H9 (cell line): Measurements from ENCODE around the gene NCLN. TPM values are rescaled to one million over a fixed set of nuclear protein-coding genes. Genes with fewer than 3 reads are reported as not detected.

Experiments used
- DNase-seq: peaks from one replicate; pipeline ENCODE4 v3.0.0-alpha.2; 2017
- H2AFZ ChIP-seq: one replicate; pipeline ENCODE4 v1.6.1; 2013; ENCODE audit warnings: mild to moderate bottlenecking, low read length, control low read depth, moderate library complexity
- H2AK5ac ChIP-seq: 2 replicates; pipeline ENCODE4 v1.6.1; 2013; ENCODE audit warnings: low read length, control low read depth, mixed read lengths; ENCODE audit not compliant: insufficient read length
- H2BK120ac ChIP-seq: one replicate; pipeline ENCODE4 v1.6.1; 2013; ENCODE audit warnings: low read depth, mild to moderate bottlenecking, low read length, control low read depth, inconsistent platforms; ENCODE audit not compliant: poor library complexity, severe bottlenecking
- H2BK12ac ChIP-seq: 2 replicates; pipeline ENCODE4 v1.6.1; 2013; ENCODE audit warnings: low read length, control low read depth, mixed read lengths, low read depth; ENCODE audit not compliant: insufficient read length
- H2BK15ac ChIP-seq: 2 replicates; pipeline ENCODE4 v1.6.1; 2013; ENCODE audit warnings: low read depth, low read length, control low read depth
- H2BK20ac ChIP-seq: one replicate; pipeline ENCODE4 v1.6.1; 2013; ENCODE audit warnings: low read depth, mild to moderate bottlenecking, low read length, control low read depth, inconsistent platforms; ENCODE audit not compliant: poor library complexity, severe bottlenecking
- H2BK5ac ChIP-seq: 2 replicates; pipeline ENCODE4 v1.6.1; 2013; ENCODE audit warnings: low read length, control low read depth, mixed read lengths; ENCODE audit not compliant: insufficient read length
- H3K14ac ChIP-seq: 2 replicates; pipeline ENCODE4 v1.6.1; 2013; ENCODE audit warnings: low read length, control low read depth; ENCODE audit not compliant: insufficient read depth
- H3K18ac ChIP-seq: 2 replicates; pipeline ENCODE4 v1.6.1; 2013; ENCODE audit warnings: low read depth, mild to moderate bottlenecking, mixed read lengths, low read length, control low read depth; ENCODE audit not compliant: insufficient read length
- H3K23ac ChIP-seq: 2 replicates; pipeline ENCODE4 v1.6.1; 2013; ENCODE audit warnings: low read length, control low read depth, mixed read lengths, low read depth; ENCODE audit not compliant: insufficient read length
- H3K23me2 ChIP-seq: 2 replicates; pipeline ENCODE4 v1.6.1; 2013; ENCODE audit warnings: low read depth, mild to moderate bottlenecking, mixed read lengths, low read length, control low read depth; ENCODE audit not compliant: insufficient read length, poor library complexity, severe bottlenecking
- H3K27ac ChIP-seq: 2 replicates; pipeline ENCODE4 v1.5.1; 2013; ENCODE audit warnings: low read length, control low read depth, mixed read lengths, low read depth; ENCODE audit not compliant: insufficient read length
- H3K27me3 ChIP-seq: 2 replicates; pipeline ENCODE4 v1.6.1; 2013; ENCODE audit warnings: low read length, control low read depth, inconsistent platforms; ENCODE audit not compliant: insufficient read depth
- H3K4ac ChIP-seq: 2 replicates; pipeline ENCODE4 v1.6.1; 2013; ENCODE audit warnings: low read depth, mild to moderate bottlenecking, control low read depth, inconsistent platforms, low read length, moderate library complexity
- H3K4me1 ChIP-seq: 2 replicates; pipeline ENCODE4 v1.6.1; 2013; ENCODE audit warnings: low read length, control low read depth, inconsistent platforms; ENCODE audit not compliant: insufficient read depth
- H3K4me2 ChIP-seq: 2 replicates; pipeline ENCODE4 v1.6.1; 2013; ENCODE audit warnings: low read length, control low read depth, mixed read lengths; ENCODE audit not compliant: insufficient read length, insufficient read depth
- H3K56ac ChIP-seq: 2 replicates; pipeline ENCODE4 v1.6.1; 2013; ENCODE audit warnings: low read depth, mild to moderate bottlenecking, mixed read lengths, low read length, control low read depth; ENCODE audit not compliant: insufficient read length
- H3K79me1 ChIP-seq: 2 replicates; pipeline ENCODE4 v1.6.1; 2013; ENCODE audit warnings: low read depth, mild to moderate bottlenecking, moderate library complexity, low read length, control low read depth, inconsistent platforms; ENCODE audit not compliant: insufficient read depth, poor library complexity, severe bottlenecking
- H3K79me2 ChIP-seq: 2 replicates; pipeline ENCODE4 v1.6.1; 2013; ENCODE audit warnings: low read length, control low read depth, inconsistent platforms; ENCODE audit not compliant: insufficient read depth
- H3K9ac ChIP-seq: 2 replicates; pipeline ENCODE4 v1.6.1; 2013; ENCODE audit warnings: low read length, control low read depth, mixed read lengths; ENCODE audit not compliant: insufficient read length; ENCODE audit errors: extremely low read depth
- H3K9me3 ChIP-seq: one replicate; pipeline ENCODE4 v1.6.1; 2013; ENCODE audit warnings: low read depth, low read length, inconsistent platforms; ENCODE audit not compliant: control insufficient read depth
- H3T11ph ChIP-seq: one replicate; pipeline ENCODE4 v1.6.1; 2013; ENCODE audit warnings: mild to moderate bottlenecking, low read length, control low read depth, inconsistent platforms
- H4K20me1 ChIP-seq: one replicate; pipeline ENCODE4 v1.6.1; 2013; ENCODE audit not compliant: control insufficient read depth, insufficient read length, insufficient read depth
- H4K5ac ChIP-seq: 2 replicates; pipeline ENCODE4 v1.6.1; 2013; ENCODE audit warnings: low read depth, mild to moderate bottlenecking, mixed read lengths, low read length, control low read depth; ENCODE audit not compliant: insufficient read length
- H4K8ac ChIP-seq: replicated peaks from 2 replicates; pipeline ENCODE4 v1.6.1; 2013; ENCODE audit warnings: low read length, control low read depth, mixed read lengths, low read depth; ENCODE audit not compliant: insufficient read length
- H4K91ac ChIP-seq: 2 replicates; pipeline ENCODE4 v1.6.1; 2013; ENCODE audit warnings: low read depth, mild to moderate bottlenecking, moderate library complexity, mixed read lengths, low read length, control low read depth; ENCODE audit not compliant: insufficient read length
- H3K27ac Mint-ChIP-seq, 3 experiments: 2 replicates in 2 of 3; 3 replicates in 1 of 3; pipeline ENCODE4 v1.8.0; 2020 to 2021; ENCODE audit warnings: mixed read lengths in 3 of 3, mild to moderate bottlenecking in 1 of 3, moderate library complexity in 1 of 3
- H3K27me3 Mint-ChIP-seq: 2 replicates; pipeline ENCODE4 v1.8.0; 2021; ENCODE audit warnings: low read depth, mild to moderate bottlenecking, moderate library complexity, mixed read lengths
- H3K36me3 Mint-ChIP-seq, 3 experiments: 2 replicates in 2 of 3; 3 replicates in 1 of 3; pipeline ENCODE4 v1.8.0; 2020 to 2021; ENCODE audit warnings: low read depth in 3 of 3, mixed read lengths in 3 of 3; ENCODE audit not compliant: insufficient read depth in 1 of 3
- H3K4me1 Mint-ChIP-seq, 2 experiments: 2 replicates each; pipeline ENCODE4 v1.8.0; 2020; ENCODE audit warnings: mixed read lengths in 2 of 2
- H3K4me3 Mint-ChIP-seq, 2 experiments: 2 replicates in 1 of 2; 3 replicates in 1 of 2; pipeline ENCODE4 v1.8.0; 2020 to 2021; ENCODE audit warnings: mild to moderate bottlenecking in 2 of 2, mixed read lengths in 2 of 2, moderate library complexity in 1 of 2
- H3K9me3 Mint-ChIP-seq, 2 experiments: 2 replicates in 1 of 2; 3 replicates in 1 of 2; pipeline ENCODE4 v1.8.0; 2020; ENCODE audit warnings: mild to moderate bottlenecking in 2 of 2, mixed read lengths in 2 of 2, moderate library complexity in 1 of 2
- CTCF ChIP-seq: fragments of 200-600 bp; sonication (generic); conservative IDR thresholded peaks from 3 replicates; pipeline ENCODE4 v1.8.0; 2021; ENCODE audit warnings: antibody characterized with exemption, mild to moderate bottlenecking
- WGBS: extraction: QIAGEN DNeasy Blood & Tissue Kit; methylation state at CpG from one replicate; pipeline ENCODE4 v1.1.7; 2013; ENCODE audit warnings: missing lambda C conversion rate, low lambda C conversion rate, mixed read lengths; ENCODE audit not compliant: insufficient read length; ENCODE audit errors: extremely low coverage; 5-methylcytosine and 5-hydroxymethylcytosine counted together
- total RNA-seq: library from RNA; stranded (reverse); gene quantifications from 2 replicates; pipeline ENCODE4 v1.2.1, GENCODE V29; 2021

NCLN gene
- total RNA-seq, 1 experiment from 2014 or later = 94.8 TPM

GRCh38 chr19:3167533-3168272 lies 18.0 kb upstream of the NCLN start:
- Histone ChIP-seq H3K9me3 (no peaks in the 10 kb centered on the region), H3K4me2 (no peak overlapping the region), H4K91ac (no peak overlapping the region), H3K56ac (no peak overlapping the region), H3K27me3 (no peaks in the 10 kb centered on the region), H2BK15ac (no peak overlapping the region), H2AK5ac (no peak overlapping the region), H4K20me1 (no peaks in the 10 kb centered on the region), H4K8ac (no peak overlapping the region), H2AFZ (no peak overlapping the region), H3K14ac (no peak overlapping the region), H2BK5ac (no peak overlapping the region), H3K79me2 (no peaks in the 10 kb centered on the region), H3T11ph (no peak overlapping the region), H2BK20ac (no peak overlapping the region), H3K9ac (peak overlapping the region; percentile 14), H2BK120ac (no peak overlapping the region), H3K18ac (no peak overlapping the region), H3K4me1 (no peaks in the 10 kb centered on the region), H3K27ac (no peak overlapping the region), H3K4ac (no peak overlapping the region), H3K23ac (no peak overlapping the region), H2BK12ac (no peak overlapping the region), H4K5ac (no peak overlapping the region), H3K23me2 (no peaks in the 10 kb centered on the region), H3K79me1 (no peaks in the 10 kb centered on the region)
- no peaks in the 10 kb centered on the region for H3K36me3 Mint-ChIP-seq
- H3K27me3 Mint-ChIP-seq = peaks cover 50% of the 10 kb centered on the region
- no peak overlapping the region for H3K4me3 Mint-ChIP-seq
- no peak overlapping the region for H3K27ac Mint-ChIP-seq
- DNase-seq = no peak
- H3K4me1 Mint-ChIP-seq = peaks cover 4% of the 10 kb centered on the region in 2 experiments
- H3K9me3 Mint-ChIP-seq = no peaks in the 10 kb centered on the region; a peak in 1 of 5 replicates
- WGBS = no CpG with 5 or more reads among the region's 13 CpGs
- TF ChIP-seq CTCF = no peak
